H9 (cell line): ENCODE measurements around the gene COA5. TPM values are rescaled to one million over a fixed set of nuclear protein-coding genes. Genes with fewer than 3 reads are reported as not detected.

Source experiments
- DNase-seq: peaks from one replicate; pipeline ENCODE4 v3.0.0-alpha.2; 2017
- H2AFZ ChIP-seq: one replicate; pipeline ENCODE4 v1.6.1; 2013; ENCODE audit warnings: mild to moderate bottlenecking, low read length, control low read depth, moderate library complexity
- H2AK5ac ChIP-seq: 2 replicates; pipeline ENCODE4 v1.6.1; 2013; ENCODE audit warnings: low read length, control low read depth, mixed read lengths; ENCODE audit not compliant: insufficient read length
- H2BK120ac ChIP-seq: one replicate; pipeline ENCODE4 v1.6.1; 2013; ENCODE audit warnings: low read depth, mild to moderate bottlenecking, low read length, control low read depth, inconsistent platforms; ENCODE audit not compliant: poor library complexity, severe bottlenecking
- H2BK12ac ChIP-seq: 2 replicates; pipeline ENCODE4 v1.6.1; 2013; ENCODE audit warnings: low read length, control low read depth, mixed read lengths, low read depth; ENCODE audit not compliant: insufficient read length
- H2BK15ac ChIP-seq: 2 replicates; pipeline ENCODE4 v1.6.1; 2013; ENCODE audit warnings: low read depth, low read length, control low read depth
- H2BK20ac ChIP-seq: one replicate; pipeline ENCODE4 v1.6.1; 2013; ENCODE audit warnings: low read depth, mild to moderate bottlenecking, low read length, control low read depth, inconsistent platforms; ENCODE audit not compliant: poor library complexity, severe bottlenecking
- H2BK5ac ChIP-seq: 2 replicates; pipeline ENCODE4 v1.6.1; 2013; ENCODE audit warnings: low read length, control low read depth, mixed read lengths; ENCODE audit not compliant: insufficient read length
- H3K14ac ChIP-seq: 2 replicates; pipeline ENCODE4 v1.6.1; 2013; ENCODE audit warnings: low read length, control low read depth; ENCODE audit not compliant: insufficient read depth
- H3K18ac ChIP-seq: 2 replicates; pipeline ENCODE4 v1.6.1; 2013; ENCODE audit warnings: low read depth, mild to moderate bottlenecking, mixed read lengths, low read length, control low read depth; ENCODE audit not compliant: insufficient read length
- H3K23ac ChIP-seq: 2 replicates; pipeline ENCODE4 v1.6.1; 2013; ENCODE audit warnings: low read length, control low read depth, mixed read lengths, low read depth; ENCODE audit not compliant: insufficient read length
- H3K23me2 ChIP-seq: 2 replicates; pipeline ENCODE4 v1.6.1; 2013; ENCODE audit warnings: low read depth, mild to moderate bottlenecking, mixed read lengths, low read length, control low read depth; ENCODE audit not compliant: insufficient read length, poor library complexity, severe bottlenecking
- H3K27ac ChIP-seq: 2 replicates; pipeline ENCODE4 v1.5.1; 2013; ENCODE audit warnings: low read length, control low read depth, mixed read lengths, low read depth; ENCODE audit not compliant: insufficient read length
- H3K27me3 ChIP-seq: 2 replicates; pipeline ENCODE4 v1.6.1; 2013; ENCODE audit warnings: low read length, control low read depth, inconsistent platforms; ENCODE audit not compliant: insufficient read depth
- H3K4ac ChIP-seq: 2 replicates; pipeline ENCODE4 v1.6.1; 2013; ENCODE audit warnings: low read depth, mild to moderate bottlenecking, control low read depth, inconsistent platforms, low read length, moderate library complexity
- H3K4me1 ChIP-seq: 2 replicates; pipeline ENCODE4 v1.6.1; 2013; ENCODE audit warnings: low read length, control low read depth, inconsistent platforms; ENCODE audit not compliant: insufficient read depth
- H3K4me2 ChIP-seq: 2 replicates; pipeline ENCODE4 v1.6.1; 2013; ENCODE audit warnings: low read length, control low read depth, mixed read lengths; ENCODE audit not compliant: insufficient read length, insufficient read depth
- H3K56ac ChIP-seq: 2 replicates; pipeline ENCODE4 v1.6.1; 2013; ENCODE audit warnings: low read depth, mild to moderate bottlenecking, mixed read lengths, low read length, control low read depth; ENCODE audit not compliant: insufficient read length
- H3K79me1 ChIP-seq: 2 replicates; pipeline ENCODE4 v1.6.1; 2013; ENCODE audit warnings: low read depth, mild to moderate bottlenecking, moderate library complexity, low read length, control low read depth, inconsistent platforms; ENCODE audit not compliant: insufficient read depth, poor library complexity, severe bottlenecking
- H3K79me2 ChIP-seq: 2 replicates; pipeline ENCODE4 v1.6.1; 2013; ENCODE audit warnings: low read length, control low read depth, inconsistent platforms; ENCODE audit not compliant: insufficient read depth
- H3K9ac ChIP-seq: 2 replicates; pipeline ENCODE4 v1.6.1; 2013; ENCODE audit warnings: low read length, control low read depth, mixed read lengths; ENCODE audit not compliant: insufficient read length; ENCODE audit errors: extremely low read depth
- H3K9me3 ChIP-seq: one replicate; pipeline ENCODE4 v1.6.1; 2013; ENCODE audit warnings: low read depth, low read length, inconsistent platforms; ENCODE audit not compliant: control insufficient read depth
- H3T11ph ChIP-seq: one replicate; pipeline ENCODE4 v1.6.1; 2013; ENCODE audit warnings: mild to moderate bottlenecking, low read length, control low read depth, inconsistent platforms
- H4K20me1 ChIP-seq: one replicate; pipeline ENCODE4 v1.6.1; 2013; ENCODE audit not compliant: control insufficient read depth, insufficient read length, insufficient read depth
- H4K5ac ChIP-seq: 2 replicates; pipeline ENCODE4 v1.6.1; 2013; ENCODE audit warnings: low read depth, mild to moderate bottlenecking, mixed read lengths, low read length, control low read depth; ENCODE audit not compliant: insufficient read length
- H4K8ac ChIP-seq: replicated peaks from 2 replicates; pipeline ENCODE4 v1.6.1; 2013; ENCODE audit warnings: low read length, control low read depth, mixed read lengths, low read depth; ENCODE audit not compliant: insufficient read length
- H4K91ac ChIP-seq: 2 replicates; pipeline ENCODE4 v1.6.1; 2013; ENCODE audit warnings: low read depth, mild to moderate bottlenecking, moderate library complexity, mixed read lengths, low read length, control low read depth; ENCODE audit not compliant: insufficient read length
- H3K27ac Mint-ChIP-seq, 3 experiments: 2 replicates in 2 of 3; 3 replicates in 1 of 3; pipeline ENCODE4 v1.8.0; 2020 to 2021; ENCODE audit warnings: mixed read lengths in 3 of 3, mild to moderate bottlenecking in 1 of 3, moderate library complexity in 1 of 3
- H3K27me3 Mint-ChIP-seq: 2 replicates; pipeline ENCODE4 v1.8.0; 2021; ENCODE audit warnings: low read depth, mild to moderate bottlenecking, moderate library complexity, mixed read lengths
- H3K36me3 Mint-ChIP-seq, 3 experiments: 2 replicates in 2 of 3; 3 replicates in 1 of 3; pipeline ENCODE4 v1.8.0; 2020 to 2021; ENCODE audit warnings: low read depth in 3 of 3, mixed read lengths in 3 of 3; ENCODE audit not compliant: insufficient read depth in 1 of 3
- H3K4me1 Mint-ChIP-seq, 2 experiments: 2 replicates each; pipeline ENCODE4 v1.8.0; 2020; ENCODE audit warnings: mixed read lengths in 2 of 2
- H3K4me3 Mint-ChIP-seq, 2 experiments: 2 replicates in 1 of 2; 3 replicates in 1 of 2; pipeline ENCODE4 v1.8.0; 2020 to 2021; ENCODE audit warnings: mild to moderate bottlenecking in 2 of 2, mixed read lengths in 2 of 2, moderate library complexity in 1 of 2
- H3K9me3 Mint-ChIP-seq, 2 experiments: 2 replicates in 1 of 2; 3 replicates in 1 of 2; pipeline ENCODE4 v1.8.0; 2020; ENCODE audit warnings: mild to moderate bottlenecking in 2 of 2, mixed read lengths in 2 of 2, moderate library complexity in 1 of 2
- WGBS: extraction: QIAGEN DNeasy Blood & Tissue Kit; methylation state at CpG from one replicate; pipeline ENCODE4 v1.1.7; 2013; ENCODE audit warnings: missing lambda C conversion rate, low lambda C conversion rate, mixed read lengths; ENCODE audit not compliant: insufficient read length; ENCODE audit errors: extremely low coverage; 5-methylcytosine and 5-hydroxymethylcytosine counted together
- total RNA-seq: library from RNA; stranded (reverse); gene quantifications from 2 replicates; pipeline ENCODE4 v1.2.1, GENCODE V29; 2021
- TF ChIP-seq, protein P1 (sequence below): fragments of 200-600 bp; sonication (generic); conservative IDR thresholded peaks from 3 replicates; pipeline ENCODE4 v1.8.0; 2021; ENCODE audit warnings: antibody characterized with exemption, mild to moderate bottlenecking

Gene COA5
- total RNA-seq, 1 experiment from 2014 or later = 23.6 TPM

DNA sequence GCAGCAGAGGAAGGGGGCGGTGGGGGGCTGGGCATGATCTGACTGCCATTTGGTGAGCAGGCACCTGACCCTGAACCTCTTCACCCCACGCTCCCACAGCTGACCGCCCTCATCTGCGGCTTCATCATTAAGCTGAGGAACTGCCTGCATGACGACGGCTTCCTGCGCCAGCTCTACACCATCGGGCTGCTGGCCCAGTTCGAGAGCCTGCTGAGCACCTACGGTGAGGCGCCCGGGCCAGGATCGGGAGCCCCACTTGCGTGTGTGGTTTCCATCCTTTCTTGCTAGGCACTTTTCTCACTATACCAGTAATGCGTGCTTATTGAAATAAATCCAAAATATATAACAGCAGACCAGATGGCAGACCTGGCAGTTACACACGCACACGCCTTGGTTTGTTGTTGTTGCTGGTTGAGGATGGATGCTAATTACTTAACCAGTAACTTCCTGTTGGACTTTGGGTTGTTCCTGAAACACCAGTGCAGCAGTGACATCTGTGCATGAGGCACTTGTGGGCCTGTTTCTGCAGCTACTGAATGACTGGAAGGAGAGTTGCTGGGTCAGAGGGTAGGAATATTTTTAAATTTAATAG is 43.7 kb downstream of the COA5 start:
- Histone ChIP-seq H2BK15ac (no peak overlapping the region), H4K8ac (no peak overlapping the region), H2AK5ac (no peak overlapping the region), H3K4me2 (no peak overlapping the region), H2AFZ (no peak overlapping the region), H2BK120ac (no peak overlapping the region), H2BK20ac (no peak overlapping the region), H3K9ac (no peak overlapping the region), H3K23me2 (no peaks in the 10 kb centered on the region), H3K79me2 (no peaks in the 10 kb centered on the region), H3K56ac (no peak overlapping the region), H3K4ac (no peak overlapping the region), H3K14ac (no peak overlapping the region), H3K27ac (no peak overlapping the region), H3K27me3 (no peaks in the 10 kb centered on the region), H3K4me1 (no peaks in the 10 kb centered on the region), H3K9me3 (no peaks in the 10 kb centered on the region), H3K23ac (no peak overlapping the region), H4K20me1 (no peaks in the 10 kb centered on the region), H2BK12ac (no peak overlapping the region), H4K5ac (no peak overlapping the region), H4K91ac (no peak overlapping the region), H3K79me1 (no peaks in the 10 kb centered on the region), H3K18ac (no peak overlapping the region), H2BK5ac (no peak overlapping the region), H3T11ph (no peak overlapping the region)
- H3K4me3 Mint-ChIP-seq = no peak overlapping the region
- no peaks in the 10 kb centered on the region; a peak in 1 of 5 replicates for H3K9me3 Mint-ChIP-seq
- WGBS = no CpG with 5 or more reads among the region's 17 CpGs
- TF ChIP-seq, protein P1, sequence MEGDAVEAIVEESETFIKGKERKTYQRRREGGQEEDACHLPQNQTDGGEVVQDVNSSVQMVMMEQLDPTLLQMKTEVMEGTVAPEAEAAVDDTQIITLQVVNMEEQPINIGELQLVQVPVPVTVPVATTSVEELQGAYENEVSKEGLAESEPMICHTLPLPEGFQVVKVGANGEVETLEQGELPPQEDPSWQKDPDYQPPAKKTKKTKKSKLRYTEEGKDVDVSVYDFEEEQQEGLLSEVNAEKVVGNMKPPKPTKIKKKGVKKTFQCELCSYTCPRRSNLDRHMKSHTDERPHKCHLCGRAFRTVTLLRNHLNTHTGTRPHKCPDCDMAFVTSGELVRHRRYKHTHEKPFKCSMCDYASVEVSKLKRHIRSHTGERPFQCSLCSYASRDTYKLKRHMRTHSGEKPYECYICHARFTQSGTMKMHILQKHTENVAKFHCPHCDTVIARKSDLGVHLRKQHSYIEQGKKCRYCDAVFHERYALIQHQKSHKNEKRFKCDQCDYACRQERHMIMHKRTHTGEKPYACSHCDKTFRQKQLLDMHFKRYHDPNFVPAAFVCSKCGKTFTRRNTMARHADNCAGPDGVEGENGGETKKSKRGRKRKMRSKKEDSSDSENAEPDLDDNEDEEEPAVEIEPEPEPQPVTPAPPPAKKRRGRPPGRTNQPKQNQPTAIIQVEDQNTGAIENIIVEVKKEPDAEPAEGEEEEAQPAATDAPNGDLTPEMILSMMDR = no peak
- H3K27me3 Mint-ChIP-seq = no peaks in the 10 kb centered on the region
- no peak for DNase-seq
- H3K36me3 Mint-ChIP-seq = peaks cover 15 to 84% (median 46%) of the 10 kb centered on the region in 3 experiments; a peak in 6 of 7 replicates
- H3K4me1 Mint-ChIP-seq = no peaks in the 10 kb centered on the region
- no peak overlapping the region; a peak in 1 of 7 replicates for H3K27ac Mint-ChIP-seq
